K562 (cell line): ENCODE data around the gene CCDC93. TPM values are rescaled to one million over a fixed set of nuclear protein-coding genes. Genes with fewer than 3 reads are reported as not detected.

Source experiments
- ATAC-seq: fragments of 200-7000 bp; cut with Tn5 transposase; 3 replicates; pipeline ENCODE4 v1.9.1; 2020; ENCODE audit warnings: moderate library complexity
- BruUV-seq: library from RNA; stranded (reverse); fragments of 400-500 nt; replicated peaks from 2 replicates; lab custom pipeline; 2021; lab: Mats Ljungman, UMichigan
- CTCF ChIA-PET: fragments of 300-600 bp; formaldehyde crosslinking; extraction: SDS; loops from one replicate; lab custom pipeline; 2021; ENCODE audit warnings: low intra/inter-chr PET ratio; lab: Yijun Ruan, JAX
- POLR2A ChIA-PET: fragments of 300-600, 350-650 bp; sonication (Branson Sonifier 250); formaldehyde crosslinking; extraction: SDS; loops from one replicate; lab custom pipeline; 2021; ENCODE audit warnings: antibody characterized with exemption, inconsistent platforms; lab: Yijun Ruan, JAX
- DNase-seq, 4 experiments: peaks; one replicate each; pipeline versions ENCODE4 v3.0.0 to v3.0.0-alpha.2; 2011 to 2018; ENCODE audit warnings: low spot score in 3 of 4, mixed read lengths in 3 of 4; ENCODE audit errors: extremely low read depth in 1 of 4
- FAIRE-seq: peaks from 2 replicates; lab custom pipeline; 2011; peaks lifted over from hg19 to GRCh38; lab: Jason Lieb, UNC
- H2AFZ ChIP-seq: 2 replicates; pipeline ENCODE4 v1.6.0; 2011; ENCODE audit warnings: low read depth, low read length, control low read depth, inconsistent platforms
- H3K27ac ChIP-seq: fragments of 200-600 bp; 3 replicates; pipeline ENCODE4 v1.8.0; 2011; ENCODE audit warnings: low read depth, mild to moderate bottlenecking, control low read depth, inconsistent platforms, low read length, moderate library complexity, mixed read lengths; ENCODE audit errors: extremely low read depth
- H3K27me3 ChIP-seq, 2 experiments: fragments of 300-600 bp in 1 of 2; 2 replicates in 1 of 2; 3 replicates in 1 of 2; pipeline versions ENCODE4 v1.6.0 to v1.8.0; 2011; ENCODE audit warnings: inconsistent platforms in 2 of 2, low read length in 2 of 2, mild to moderate bottlenecking in 1 of 2, mixed read lengths in 1 of 2, moderate library complexity in 1 of 2; ENCODE audit not compliant: control insufficient read depth in 2 of 2, insufficient read depth in 2 of 2
- H3K36me3 ChIP-seq: fragments of 300-600 bp; 3 replicates; pipeline ENCODE4 v1.8.0; 2011; ENCODE audit warnings: mild to moderate bottlenecking, low read length, inconsistent platforms; ENCODE audit not compliant: control insufficient read depth, insufficient read depth
- H3K4me1 ChIP-seq, 2 experiments: fragments of 200-600 bp in 1 of 2; replicated peaks in 1 of 2; 2 replicates in 1 of 2; 3 replicates in 1 of 2; pipeline versions ENCODE4 v1.5.1 to v1.8.0; 2011; ENCODE audit warnings: inconsistent platforms in 2 of 2, low read length in 2 of 2, mild to moderate bottlenecking in 1 of 2, mixed read lengths in 1 of 2, moderate library complexity in 1 of 2; ENCODE audit not compliant: control insufficient read depth in 2 of 2, insufficient read depth in 2 of 2
- H3K4me2 ChIP-seq: 2 replicates; pipeline ENCODE4 v1.6.1; 2011; ENCODE audit warnings: low read length, control low read depth, inconsistent platforms, mixed read lengths; ENCODE audit not compliant: insufficient read depth
- H3K4me3 ChIP-seq: fragments of 200-600 bp; sonication (generic), shearing (Covaris generic); 2 replicates; pipeline ENCODE4 v1.5.1; 2016; ENCODE audit warnings: control low read depth, inconsistent platforms
- H3K79me2 ChIP-seq: fragments of 200-600 bp; 3 replicates; pipeline ENCODE4 v1.8.0; 2011; ENCODE audit warnings: low read length, inconsistent platforms; ENCODE audit not compliant: control insufficient read depth, insufficient read depth
- H3K9ac ChIP-seq, 2 experiments: 2 replicates each; pipeline versions ENCODE4 v1.6.0 to v1.6.1; 2011; ENCODE audit warnings: low read depth in 2 of 2, low read length in 2 of 2, control low read depth in 1 of 2, inconsistent platforms in 1 of 2, mild to moderate bottlenecking in 1 of 2, mixed read lengths in 1 of 2; ENCODE audit not compliant: insufficient read depth in 1 of 2
- H3K9me1 ChIP-seq: one replicate; pipeline ENCODE4 v1.6.0; 2011; ENCODE audit warnings: inconsistent platforms, mild to moderate bottlenecking, low read length, moderate library complexity; ENCODE audit not compliant: control insufficient read depth, insufficient read depth
- H3K9me3 ChIP-seq: replicated peaks from 2 replicates; pipeline ENCODE4 v1.5.1; 2011; ENCODE audit warnings: low read depth, low read length, inconsistent platforms; ENCODE audit not compliant: control insufficient read depth, insufficient read depth
- H4K20me1 ChIP-seq: replicated peaks from 2 replicates; pipeline ENCODE4 v1.6.1; 2011; ENCODE audit warnings: low read length, inconsistent platforms, mixed read lengths; ENCODE audit not compliant: control insufficient read depth, insufficient read depth
- ATF6 ChIP-seq: sonication (generic); formaldehyde crosslinking; IDR thresholded peaks from 2 replicates; pipeline ENCODE4 v1.4.0; 2020; ENCODE audit warnings: mild to moderate bottlenecking, missing genetic modification reagents
- BRD9 ChIP-seq: fragments of 450-650 bp; IDR thresholded peaks from 2 replicates; pipeline ENCODE4 v1.6.1; 2018; ENCODE audit warnings: low read depth; ENCODE audit not compliant: partially characterized antibody
- CBFB ChIP-seq: sonication (generic); formaldehyde crosslinking; IDR thresholded peaks from 2 replicates; pipeline ENCODE4 v1.4.0; 2020; ENCODE audit warnings: mild to moderate bottlenecking, missing genetic modification reagents
- DNMT1 ChIP-seq: fragments of 450-650 bp; IDR thresholded peaks from 2 replicates; pipeline ENCODE4 v1.6.1; 2016; ENCODE audit warnings: antibody characterized with exemption, mild to moderate bottlenecking
- KDM2B ChIP-seq: fragments of 250-450 bp; sonication (Bioruptor Pico); IDR thresholded peaks from 2 replicates; pipeline ENCODE4 v1.8.0; 2021; ENCODE audit warnings: mild to moderate bottlenecking, moderate library complexity
- NCOA1 ChIP-seq: fragments of 450-650 bp; IDR thresholded peaks from 2 replicates; pipeline ENCODE4 v1.6.1; 2016; ENCODE audit warnings: low read depth
- RB1 ChIP-seq: fragments of 450-650 bp; IDR thresholded peaks from 2 replicates; pipeline ENCODE4 v1.6.1; 2017; ENCODE audit warnings: low read depth, mild to moderate bottlenecking
- SETDB1 ChIP-seq: IDR thresholded peaks from one replicate; pipeline ENCODE4 v1.6.1; 2012; ENCODE audit warnings: low read length, control low read depth, inconsistent platforms
- SMAD3 ChIP-seq: fragments of 450-650 bp; formaldehyde crosslinking; conservative IDR thresholded peaks from 2 replicates; pipeline ENCODE4 v1.4.0; 2020; ENCODE audit warnings: mild to moderate bottlenecking
- SREBF2 ChIP-seq: sonication (generic); formaldehyde crosslinking; IDR thresholded peaks from 2 replicates; pipeline ENCODE4 v1.4.0; 2020; ENCODE audit warnings: mild to moderate bottlenecking, missing genetic modification reagents
- SRSF7 ChIP-seq: fragments of 200-400 bp; formaldehyde crosslinking; optimal IDR thresholded peaks from 2 replicates; pipeline ENCODE3; 2017; ENCODE audit warnings: mild to moderate bottlenecking, low read depth, low read length
- ZEB2 ChIP-seq: fragments of 450-650 bp; IDR thresholded peaks from 2 replicates; pipeline ENCODE4 v1.6.1; 2016
- ZNF77 ChIP-seq: fragments of 250-450 bp; sonication (Bioruptor Pico); IDR thresholded peaks from 2 replicates; pipeline ENCODE4 v1.5.0; 2020
- WGBS: fragments of 100-300 bp; shearing (Covaris generic); methylation state at CpG from one replicate; pipeline ENCODE4 v1.1.6; 2016; ENCODE audit warnings: low coverage, mixed read lengths; ENCODE audit not compliant: insufficient coverage; ENCODE audit errors: missing lambda C conversion rate; 5-methylcytosine and 5-hydroxymethylcytosine counted together
- in situ Hi-C: fragments of 300-500 bp; cut with MboI; formaldehyde crosslinking; loops from 4 replicates; pipeline ENCODE4 v1.15.0; 2018; ENCODE audit warnings: inconsistent platforms, mixed read lengths
- intact Hi-C: fragments of 100-400 bp; cut with micrococcal nuclease; formaldehyde crosslinking; loops from 2 replicates; pipeline ENCODE4 v1.14.2; 2022
- polyA plus RNA-seq, 8 experiments: library from polyadenylated mRNA; depleted of rRNA in 4 of 8; stranded (reverse) in 5 of 8; unstranded in 3 of 8; fragments of >200 nt; fragmentation: Nextera tagmentation in 2 of 8; fragmentation: Illumina TruSeq in 1 of 8; extraction: Ambion mirVana in 2 of 8; extraction: Trizol in 1 of 8; gene quantifications; 2 replicates each; pipeline versions ENCODE4 v1.2.1 to v1.2.3, GENCODE V29; 2011 to 2014; ENCODE audit warnings: inconsistent platforms in 1 of 8, missing spikeins in 1 of 8
- total RNA-seq, 7 experiments: library from RNA; depleted of rRNA in 6 of 7; stranded (reverse); fragments of >200 nt in 6 of 7; fragmentation: Illumina TruSeq in 2 of 7; extraction: Trizol in 2 of 7; gene quantifications; 2 replicates each; pipeline versions ENCODE4 v1.2.1 to v1.2.3, GENCODE V29; 2011 to 2021; ENCODE audit warnings: low replicate concordance in 1 of 7
- TF ChIP-seq, protein P1 (sequence below): fragments of 450-650 bp; IDR thresholded peaks from 2 replicates; pipeline ENCODE4 v1.6.1; 2018; ENCODE audit warnings: mild to moderate bottlenecking, low read depth; ENCODE audit not compliant: partially characterized antibody

Gene CCDC93
- total and polyA plus RNA-seq, 9 of the 15 experiments (the other 6 are each of a cell fraction or from before 2014, with no cell fraction given) = 3.3 to 19.3 (median 12.4) TPM

GRCh38 chr2:117979911-117980701 lies 33.8 kb downstream of the CCDC93 start:
- in situ Hi-C loops = no loop called here
- ATAC-seq = no peak
- no peak for DNase-seq
- no TSS peak for BruUV-seq
- Histone ChIP-seq H2AFZ (no peak overlapping the region), H3K9me3 (no peaks in the 10 kb centered on the region), H3K9me1 (no peaks in the 10 kb centered on the region), H3K27me3 (no peaks in the 10 kb centered on the region), H3K4me1 (no peaks in the 10 kb centered on the region), H3K36me3 (peaks cover 42% of the 10 kb centered on the region), H3K4me2 (no peak overlapping the region), H3K9ac (no peak overlapping the region), H3K4me3 (no peak overlapping the region), H3K27ac (no peak overlapping the region), H3K79me2 (no peaks in the 10 kb centered on the region), H4K20me1 (no peaks in the 10 kb centered on the region; the same call in 1 of the 2 replicates)
- no peak for TF ChIP-seq SETDB1
- TF ChIP-seq RB1 = no peak
- TF ChIP-seq ZNF77 (CRISPR knock-in tag) = no peak
- TF ChIP-seq DNMT1 = no peak
- WGBS = 72% methylated on average over 6 of the region's 6 CpGs
- POLR2A ChIA-PET = no interaction called here
- CTCF ChIA-PET = no interaction called here
- FAIRE-seq = no peak
- intact Hi-C loops = no loop called here

DNA sequence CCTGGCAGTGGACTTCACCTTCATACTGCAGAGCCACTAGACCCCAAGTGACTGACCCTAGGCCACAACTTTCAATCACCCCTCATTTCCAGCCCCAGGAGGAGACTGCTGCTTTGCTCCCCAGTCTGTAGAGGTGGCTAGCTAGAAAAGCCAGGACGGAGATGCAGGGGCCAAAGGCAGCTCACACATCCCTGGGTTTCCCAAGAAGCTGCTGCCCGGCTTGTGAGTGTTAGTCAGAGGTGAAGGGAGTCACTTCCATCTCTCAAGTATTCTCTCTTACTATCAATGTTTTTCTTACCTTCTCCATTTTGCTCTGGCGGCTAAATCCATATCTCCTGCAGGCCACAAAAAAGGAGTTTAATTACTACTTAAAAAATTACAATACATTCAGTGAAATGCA lies 36.2 kb downstream of the CCDC93 start:
- no peak overlapping the region for H3K27ac ChIP-seq
- FAIRE-seq = no peak
- no peak overlapping the region for H2AFZ ChIP-seq
- no peaks in the 10 kb centered on the region for H3K27me3 ChIP-seq
- ChIA-PET CTCF (no interaction called here), POLR2A (no interaction called here)
- H3K9ac ChIP-seq = no peak overlapping the region
- DNase-seq = no peak
- no peak overlapping the region for H3K4me2 ChIP-seq
- no peak overlapping the region for H3K4me3 ChIP-seq
- ATAC-seq = no peak
- no peaks in the 10 kb centered on the region for H3K9me3 ChIP-seq
- no TSS peak for BruUV-seq
- no peaks in the 10 kb centered on the region for H3K9me1 ChIP-seq
- no peaks in the 10 kb centered on the region for H3K4me1 ChIP-seq
- no peaks in the 10 kb centered on the region for H3K79me2 ChIP-seq
- intact Hi-C loops (no loop called here), in situ Hi-C loops (no loop called here)
- H3K36me3 ChIP-seq = peaks cover 49% of the 10 kb centered on the region; the same call in 2 of the 3 replicates
- no peaks in the 10 kb centered on the region; the same call in 1 of the 2 replicates for H4K20me1 ChIP-seq
- 78% methylated on average over 3 of the region's 3 CpGs for WGBS
- TF ChIP-seq CBFB (CRISPR knock-in tag) (no peak), SREBF2 (no peak), ZEB2 (no peak), ATF6 (CRISPR knock-in tag) (no peak), KDM2B (CRISPR knock-in tag) (no peak), SRSF7 (no peak), NCOA1 (no peak), BRD9 (no peak), SMAD3 (CRISPR knock-in tag) (no peak)
- TF ChIP-seq, protein P1, sequence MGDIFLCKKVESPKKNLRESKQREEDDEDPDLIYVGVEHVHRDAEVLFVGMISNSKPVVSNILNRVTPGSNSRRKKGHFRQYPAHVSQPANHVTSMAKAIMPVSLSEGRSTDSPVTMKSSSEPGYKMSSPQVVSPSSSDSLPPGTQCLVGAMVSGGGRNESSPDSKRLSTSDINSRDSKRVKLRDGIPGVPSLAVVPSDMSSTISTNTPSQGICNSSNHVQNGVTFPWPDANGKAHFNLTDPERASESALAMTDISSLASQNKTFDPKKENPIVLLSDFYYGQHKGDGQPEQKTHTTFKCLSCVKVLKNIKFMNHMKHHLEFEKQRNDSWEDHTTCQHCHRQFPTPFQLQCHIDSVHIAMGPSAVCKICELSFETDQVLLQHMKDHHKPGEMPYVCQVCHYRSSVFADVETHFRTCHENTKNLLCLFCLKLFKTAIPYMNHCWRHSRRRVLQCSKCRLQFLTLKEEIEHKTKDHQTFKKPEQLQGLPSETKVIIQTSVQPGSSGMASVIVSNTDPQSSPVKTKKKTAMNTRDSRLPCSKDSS = no peak
